ENCODE results near the gene FLCN. TPM values are rescaled to one million over a fixed set of nuclear protein-coding genes. Genes with fewer than 3 reads are reported as not detected.
A peak's percentile ranks its signal among the peaks of the same experiment; 100 is the strongest.

Gene FLCN
- total and polyA plus RNA-seq, 5 donors from 2014 or later, result 6.6 to 60.5 (median 8.0) TPM

DNA sequence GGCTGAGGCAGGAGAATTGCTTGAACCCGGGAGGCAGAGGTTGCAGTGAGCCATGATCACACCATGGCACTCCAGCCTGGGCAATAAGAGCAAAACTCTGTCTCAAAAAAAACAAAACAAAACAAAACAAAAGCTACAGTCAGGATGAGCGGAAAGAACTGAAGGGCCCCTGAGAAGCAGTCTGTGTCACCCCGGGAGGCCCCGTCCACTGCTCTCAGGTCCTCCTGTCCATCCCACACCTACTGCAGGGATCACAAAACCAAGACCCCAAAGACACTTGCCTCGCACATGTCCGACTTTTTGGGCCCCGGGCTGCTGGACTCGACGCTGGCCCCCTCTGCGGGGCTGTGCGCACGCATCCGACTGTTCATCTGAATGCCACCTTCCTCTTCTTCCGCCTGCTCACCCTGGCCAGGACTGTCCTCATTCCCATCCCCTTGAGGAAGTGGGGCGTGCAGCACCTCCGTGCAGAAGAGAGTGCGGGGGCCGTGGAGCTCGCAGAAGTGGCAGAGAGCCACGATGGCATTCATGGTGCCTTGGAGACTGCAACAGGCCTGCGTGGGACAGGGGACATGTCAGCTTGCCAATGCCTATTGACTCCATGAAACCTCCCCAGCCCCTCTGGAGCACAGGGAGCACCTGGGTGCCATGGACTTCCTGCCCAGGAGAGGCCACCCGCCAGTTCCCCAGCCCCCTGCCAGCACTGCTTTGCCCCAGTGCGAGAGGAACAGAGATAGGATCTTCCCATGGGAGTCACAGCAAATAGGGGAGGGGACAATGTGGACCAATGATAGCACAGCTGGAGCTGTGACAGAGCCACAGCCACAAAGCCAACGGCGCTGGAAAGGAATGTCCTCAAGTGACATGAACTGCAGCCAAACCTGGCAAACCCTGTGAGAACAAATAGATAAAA lies 9.1 kb downstream of the FLCN start:
- H3K4me1 ChIP-seq (ENCODE audit: control insufficient read depth, insufficient read depth, low read length, poor library complexity, severe bottlenecking), result no peaks in the 10 kb centered on the region
- H3K9me3 ChIP-seq (ENCODE audit: control insufficient read depth in 2 of 2, low read length in 2 of 2), result no peaks in the 10 kb centered on the region
- H3K27ac ChIP-seq (ENCODE audit: insufficient read depth, low read length, poor library complexity, severe bottlenecking), result no peak overlapping the region
- no peak for DNase-seq
- no peak for ATAC-seq (ENCODE audit: low read depth in 2 of 2)
- peaks cover 42% of the 10 kb centered on the region for H3K36me3 Mint-ChIP-seq
- H3K27me3 Mint-ChIP-seq, result no peaks in the 10 kb centered on the region
- no peaks in the 10 kb centered on the region for H3K9me3 Mint-ChIP-seq
- peaks cover 0 to 13% (median 3%) of the 10 kb centered on the region in 4 donors for H3K4me1 Mint-ChIP-seq
- H3K4me3 Mint-ChIP-seq, result no peak overlapping the region
- peaks cover 81% of the 10 kb centered on the region for H3K36me3 ChIP-seq (ENCODE audit: control insufficient read depth, insufficient read depth, low read length)
- H3K27ac Mint-ChIP-seq, result peak overlapping the region in 1 of 3 donors; percentile 75
- no peaks in the 10 kb centered on the region for H3K27me3 ChIP-seq (ENCODE audit: control insufficient read depth, insufficient read depth, low read length)
- no peak overlapping the region for H3K4me3 ChIP-seq (ENCODE audit: low read depth, low read length)

DNA sequence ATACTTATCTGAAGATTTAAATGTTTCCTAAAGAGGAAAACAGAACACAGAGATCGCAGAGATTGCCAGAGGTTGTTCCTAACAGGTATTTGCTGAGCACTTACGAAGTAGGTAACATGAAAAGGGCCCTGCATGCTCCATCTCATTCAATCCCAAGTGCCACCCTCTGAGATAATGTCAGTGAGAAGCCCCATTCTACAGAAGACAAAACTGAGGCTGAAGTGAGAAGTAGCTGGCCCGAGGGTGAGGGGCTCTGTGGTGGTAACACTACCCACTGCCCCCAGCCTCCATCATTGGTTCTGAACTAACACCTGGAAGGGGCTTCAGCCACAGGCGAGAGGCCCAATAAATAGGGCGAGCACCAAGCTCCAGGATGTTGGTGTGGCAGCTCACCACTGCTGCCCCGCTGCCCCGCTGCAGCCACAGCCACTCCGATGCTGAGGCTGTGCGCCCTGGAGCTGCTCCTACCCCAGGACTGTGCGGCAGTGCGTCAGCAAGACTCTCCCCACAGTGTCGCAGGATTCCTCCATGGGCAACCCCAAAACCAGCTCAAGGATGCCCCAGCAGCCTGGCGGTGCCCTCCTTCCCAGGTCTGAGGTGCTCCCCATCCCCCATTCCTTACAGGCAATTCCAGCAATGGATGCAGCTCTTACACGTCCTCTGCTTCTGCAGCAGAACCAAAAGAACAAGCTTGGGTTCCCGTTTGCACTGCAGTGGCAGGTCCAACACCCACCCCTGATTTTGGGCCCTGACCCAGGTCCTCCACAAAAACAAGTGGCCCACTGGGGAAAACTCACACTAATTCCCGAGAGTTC lies 10.3 kb downstream of the FLCN start:
- DNase-seq (no peak), ATAC-seq (ENCODE audit: low read depth in 2 of 2) (no peak)
- Mint-ChIP-seq H3K27ac (no peak overlapping the region), H3K9me3 (no peaks in the 10 kb centered on the region), H3K27me3 (no peaks in the 10 kb centered on the region), H3K36me3 (peaks cover 38% of the 10 kb centered on the region), H3K4me1 (peaks cover 0 to under 1% (median under 1%) of the 10 kb centered on the region in 4 donors), H3K4me3 (no peak overlapping the region)
- peaks cover 87% of the 10 kb centered on the region for H3K36me3 ChIP-seq (ENCODE audit: control insufficient read depth, insufficient read depth, low read length)
- no peaks in the 10 kb centered on the region for H3K4me1 ChIP-seq (ENCODE audit: control insufficient read depth, insufficient read depth, low read length, poor library complexity, severe bottlenecking)
- no peaks in the 10 kb centered on the region for H3K27me3 ChIP-seq (ENCODE audit: control insufficient read depth, insufficient read depth, low read length)
- no peak overlapping the region for H3K27ac ChIP-seq (ENCODE audit: insufficient read depth, low read length, poor library complexity, severe bottlenecking)
- no peak overlapping the region for H3K4me3 ChIP-seq (ENCODE audit: low read depth, low read length)
- H3K9me3 ChIP-seq (ENCODE audit: control insufficient read depth in 2 of 2, low read length in 2 of 2), result no peaks in the 10 kb centered on the region

DNA sequence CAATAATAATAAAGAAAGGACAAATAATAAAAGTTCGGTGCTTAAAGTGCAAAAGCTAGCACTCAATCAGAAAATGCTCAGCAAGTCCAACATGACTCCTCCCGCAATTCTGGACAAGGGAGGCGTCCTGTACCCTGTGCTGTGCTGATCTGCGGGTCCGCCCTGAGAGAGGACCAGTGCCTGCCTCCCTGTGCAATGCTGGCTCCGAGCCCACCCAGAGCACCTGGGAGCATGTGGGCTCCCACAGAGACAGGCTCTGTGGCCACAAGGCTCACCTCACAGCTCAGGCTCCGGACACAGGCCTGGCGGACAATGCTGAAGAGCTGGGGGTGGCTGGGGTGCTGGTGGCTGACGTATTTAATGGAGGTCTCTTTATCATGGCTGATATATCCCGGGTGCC lies 11.1 kb downstream of the FLCN start:
- peaks cover 41% of the 10 kb centered on the region for H3K36me3 Mint-ChIP-seq
- Histone ChIP-seq H3K27me3 (ENCODE audit: control insufficient read depth, insufficient read depth, low read length) (no peaks in the 10 kb centered on the region), H3K9me3 (ENCODE audit: control insufficient read depth in 2 of 2, low read length in 2 of 2) (no peaks in the 10 kb centered on the region), H3K4me1 (ENCODE audit: control insufficient read depth, insufficient read depth, low read length, poor library complexity, severe bottlenecking) (no peaks in the 10 kb centered on the region), H3K4me3 (ENCODE audit: low read depth, low read length) (no peak overlapping the region), H3K27ac (ENCODE audit: insufficient read depth, low read length, poor library complexity, severe bottlenecking) (no peak overlapping the region), H3K36me3 (ENCODE audit: control insufficient read depth, insufficient read depth, low read length) (peaks cover 89% of the 10 kb centered on the region)
- H3K4me3 Mint-ChIP-seq, result no peak overlapping the region
- DNase-seq, result no peak
- H3K27me3 Mint-ChIP-seq, result no peaks in the 10 kb centered on the region
- H3K9me3 Mint-ChIP-seq, result no peaks in the 10 kb centered on the region
- H3K27ac Mint-ChIP-seq, result peak overlapping the region in 1 of 3 donors; percentile 59
- H3K4me1 Mint-ChIP-seq, result no peaks in the 10 kb centered on the region
- no peak for ATAC-seq (ENCODE audit: low read depth in 2 of 2)

DNA sequence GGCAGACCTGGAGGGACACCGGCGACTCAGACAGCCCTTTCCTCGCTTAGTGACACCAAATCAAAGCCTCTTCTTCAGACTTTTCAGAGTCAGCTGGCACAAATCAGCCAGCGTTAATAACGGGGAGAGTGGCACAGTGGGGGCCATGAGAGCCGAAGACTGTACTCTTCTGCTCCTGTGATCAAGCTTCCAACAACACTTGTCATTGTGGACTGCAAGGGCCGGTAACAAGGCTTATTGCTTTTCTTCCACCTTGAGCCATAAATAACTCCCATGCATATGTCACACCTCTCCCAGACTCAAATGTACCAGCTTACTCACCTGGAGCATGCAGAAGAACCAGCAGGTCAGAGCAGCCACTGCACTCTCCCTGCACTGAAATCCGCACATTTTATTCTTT lies 12.8 kb downstream of the FLCN start:
- H3K36me3 ChIP-seq (ENCODE audit: control insufficient read depth, insufficient read depth, low read length), result peaks cover 89% of the 10 kb centered on the region
- no peak overlapping the region for H3K4me3 ChIP-seq (ENCODE audit: low read depth, low read length)
- Mint-ChIP-seq H3K9me3 (no peaks in the 10 kb centered on the region), H3K27me3 (no peaks in the 10 kb centered on the region), H3K4me3 (no peak overlapping the region), H3K36me3 (peaks cover 38% of the 10 kb centered on the region), H3K27ac (no peak overlapping the region), H3K4me1 (no peaks in the 10 kb centered on the region)
- DNase-seq, result no peak
- H3K9me3 ChIP-seq (ENCODE audit: control insufficient read depth in 2 of 2, low read length in 2 of 2), result no peaks in the 10 kb centered on the region
- no peaks in the 10 kb centered on the region for H3K27me3 ChIP-seq (ENCODE audit: control insufficient read depth, insufficient read depth, low read length)
- ATAC-seq (ENCODE audit: low read depth in 2 of 2), result no peak
- no peaks in the 10 kb centered on the region for H3K4me1 ChIP-seq (ENCODE audit: control insufficient read depth, insufficient read depth, low read length, poor library complexity, severe bottlenecking)
- H3K27ac ChIP-seq (ENCODE audit: insufficient read depth, low read length, poor library complexity, severe bottlenecking), result no peak overlapping the region

DNA sequence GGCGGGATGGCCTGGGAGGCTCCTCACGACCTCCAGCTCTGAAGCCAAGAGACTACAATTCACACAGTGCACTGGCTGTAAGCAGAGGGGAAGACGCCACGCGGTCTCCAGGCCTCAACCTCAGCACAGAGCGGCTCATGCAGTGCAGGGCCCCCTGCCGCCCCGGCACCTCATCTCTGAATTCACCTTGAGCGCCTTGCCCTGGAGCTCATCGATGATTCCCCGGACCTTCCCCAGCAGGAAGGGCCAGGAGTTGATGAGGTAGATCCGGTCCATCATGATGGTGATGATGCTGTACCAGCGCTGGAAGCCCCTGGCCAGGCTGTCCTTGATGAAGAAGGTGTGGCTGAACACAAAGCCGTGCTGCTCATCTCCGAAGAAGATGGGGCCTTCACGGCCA lies 13.2 kb downstream of the FLCN start:
- Histone ChIP-seq H3K9me3 (ENCODE audit: control insufficient read depth in 2 of 2, low read length in 2 of 2) (no peaks in the 10 kb centered on the region), H3K27ac (ENCODE audit: insufficient read depth, low read length, poor library complexity, severe bottlenecking) (no peak overlapping the region), H3K27me3 (ENCODE audit: control insufficient read depth, insufficient read depth, low read length) (no peaks in the 10 kb centered on the region), H3K4me3 (ENCODE audit: low read depth, low read length) (no peak overlapping the region), H3K36me3 (ENCODE audit: control insufficient read depth, insufficient read depth, low read length) (peaks cover 89% of the 10 kb centered on the region), H3K4me1 (ENCODE audit: control insufficient read depth, insufficient read depth, low read length, poor library complexity, severe bottlenecking) (no peaks in the 10 kb centered on the region)
- no peaks in the 10 kb centered on the region for H3K27me3 Mint-ChIP-seq
- H3K4me3 Mint-ChIP-seq, result no peak overlapping the region
- H3K36me3 Mint-ChIP-seq, result peaks cover 36% of the 10 kb centered on the region
- DNase-seq (no peak), ATAC-seq (ENCODE audit: low read depth in 2 of 2) (no peak)
- no peaks in the 10 kb centered on the region for H3K9me3 Mint-ChIP-seq
- H3K27ac Mint-ChIP-seq, result no peak overlapping the region
- H3K4me1 Mint-ChIP-seq, result no peaks in the 10 kb centered on the region

DNA sequence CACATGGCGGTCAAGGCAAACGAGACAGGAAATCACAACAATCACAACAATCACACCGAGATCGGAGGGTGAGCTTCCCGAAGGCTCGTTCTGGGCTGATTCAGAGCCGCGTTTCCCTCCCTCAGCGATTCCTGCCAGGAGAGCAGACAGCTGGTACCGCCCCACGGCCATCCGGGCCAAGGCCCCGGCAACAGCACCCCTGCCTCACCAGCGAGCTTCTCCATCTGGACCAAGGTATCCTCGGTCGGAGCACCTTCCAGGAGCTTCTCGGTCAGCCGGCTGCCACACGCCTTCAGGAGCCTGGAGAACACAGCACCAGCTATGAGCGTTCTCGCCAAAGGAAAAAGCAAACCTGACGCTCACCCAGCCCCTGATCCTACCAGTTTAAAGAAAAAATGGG lies 15.6 kb downstream of the FLCN start:
- H3K9me3 Mint-ChIP-seq, result no peaks in the 10 kb centered on the region
- DNase-seq, result no peak
- no peak overlapping the region for H3K4me3 ChIP-seq (ENCODE audit: low read depth, low read length)
- H3K4me3 Mint-ChIP-seq, result no peak overlapping the region
- H3K36me3 Mint-ChIP-seq, result peaks cover 49% of the 10 kb centered on the region
- H3K27me3 Mint-ChIP-seq, result no peaks in the 10 kb centered on the region
- no peaks in the 10 kb centered on the region for H3K9me3 ChIP-seq (ENCODE audit: control insufficient read depth in 2 of 2, low read length in 2 of 2)
- H3K4me1 Mint-ChIP-seq, result no peaks in the 10 kb centered on the region
- H3K4me1 ChIP-seq (ENCODE audit: control insufficient read depth, insufficient read depth, low read length, poor library complexity, severe bottlenecking), result no peaks in the 10 kb centered on the region
- no peak overlapping the region for H3K27ac ChIP-seq (ENCODE audit: insufficient read depth, low read length, poor library complexity, severe bottlenecking)
- no peak overlapping the region for H3K27ac Mint-ChIP-seq
- H3K27me3 ChIP-seq (ENCODE audit: control insufficient read depth, insufficient read depth, low read length), result no peaks in the 10 kb centered on the region
- ATAC-seq (ENCODE audit: low read depth in 2 of 2), result no peak
- H3K36me3 ChIP-seq (ENCODE audit: control insufficient read depth, insufficient read depth, low read length), result peaks cover 90% of the 10 kb centered on the region

DNA sequence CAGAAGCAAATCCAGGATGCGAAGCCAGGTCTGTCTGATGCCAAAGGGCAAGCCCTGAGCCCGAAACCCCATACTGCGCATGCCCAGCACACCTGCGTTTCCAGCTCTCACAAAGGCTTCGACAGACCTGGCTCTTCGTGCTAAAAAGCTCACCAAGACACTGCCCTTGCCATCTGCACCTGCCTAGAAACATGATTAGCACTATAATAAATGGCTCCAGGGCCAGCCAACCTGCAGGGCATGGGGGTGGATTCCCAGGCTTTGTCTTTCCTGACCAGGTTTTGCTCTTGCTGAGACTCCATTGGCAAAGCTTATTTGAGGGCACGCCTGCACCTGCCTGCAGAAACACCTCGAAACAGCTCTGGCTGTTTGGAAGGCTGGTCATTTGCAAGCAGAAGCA lies 16.4 kb downstream of the FLCN start:
- no peak for DNase-seq
- H3K36me3 Mint-ChIP-seq, result peaks cover 56% of the 10 kb centered on the region
- H3K27me3 ChIP-seq (ENCODE audit: control insufficient read depth, insufficient read depth, low read length), result no peaks in the 10 kb centered on the region
- no peak overlapping the region for H3K4me3 ChIP-seq (ENCODE audit: low read depth, low read length)
- H3K27ac Mint-ChIP-seq, result peak overlapping the region in 1 of 3 donors; percentile 26
- H3K36me3 ChIP-seq (ENCODE audit: control insufficient read depth, insufficient read depth, low read length), result peaks cover 90% of the 10 kb centered on the region
- no peaks in the 10 kb centered on the region for H3K4me1 Mint-ChIP-seq
- H3K27ac ChIP-seq (ENCODE audit: insufficient read depth, low read length, poor library complexity, severe bottlenecking), result no peak overlapping the region
- no peaks in the 10 kb centered on the region for H3K27me3 Mint-ChIP-seq
- ATAC-seq (ENCODE audit: low read depth in 2 of 2), result no peak
- no peak overlapping the region for H3K4me3 Mint-ChIP-seq
- no peaks in the 10 kb centered on the region for H3K9me3 ChIP-seq (ENCODE audit: control insufficient read depth in 2 of 2, low read length in 2 of 2)
- no peaks in the 10 kb centered on the region for H3K9me3 Mint-ChIP-seq
- H3K4me1 ChIP-seq (ENCODE audit: control insufficient read depth, insufficient read depth, low read length, poor library complexity, severe bottlenecking), result no peaks in the 10 kb centered on the region

Data from CD4-positive, CD25-positive, alpha-beta regulatory T cell (primary cell).